NCI-H446 treated with DMSO at 0.1 percent for 48 hours (cell line): Measurements from ENCODE around the gene FLG.
"Not testable (repeated sequence)": the region's sequence is repeated elsewhere in the genome, so short reads cannot be mapped to it uniquely, and the experiment has no call there.

Experiments
- DNase-seq: peaks from one replicate; lab custom pipeline; 2025; lab: John Stamatoyannopoulos, UW

Gene FLG

GRCh38 chr1:152256394-152256793 lies 68.6 kb downstream of the FLG start:
- DNase-seq: not testable (repeated sequence)
